GM12878 (cell line): Measurements from ENCODE around the gene PTPRN2. TPM values are rescaled to one million over a fixed set of nuclear protein-coding genes. Genes with fewer than 3 reads are reported as not detected.

Source experiments
- ATAC-seq: fragments of 200-7000 bp; cut with Tn5 transposase; 3 replicates; pipeline ENCODE4 v1.9.1; 2020; ENCODE audit warnings: mild to moderate bottlenecking, moderate library complexity
- BruUV-seq: library from RNA; stranded (reverse); fragments of 400-500 nt; replicated peaks from 2 replicates; lab custom pipeline; 2021; lab: Mats Ljungman, UMichigan
- CTCF ChIA-PET: fragments of 300-600 bp; sonication (Branson Sonifier 250); formaldehyde crosslinking; extraction: SDS; loops from one replicate; lab custom pipeline; 2021; ENCODE audit warnings: inconsistent platforms; lab: Yijun Ruan, JAX
- POLR2A ChIA-PET: fragments of 350-600 bp; formaldehyde crosslinking; extraction: SDS; loops from one replicate; lab custom pipeline; 2021; ENCODE audit warnings: inconsistent platforms; lab: Charles Lee
- RAD21 ChIA-PET: fragments of 300-600 bp; sonication (Branson Sonifier 250); formaldehyde crosslinking; loops from one replicate; lab custom pipeline; 2023; ENCODE audit warnings: antibody characterized with exemption; ENCODE audit not compliant: unreplicated experiment; lab: Charles Lee
- SMC1A ChIA-PET: fragments of 300-600 bp; sonication (Branson Sonifier 250); formaldehyde crosslinking; loops from one replicate; lab custom pipeline; 2023; ENCODE audit not compliant: unreplicated experiment, uncharacterized antibody; lab: Charles Lee
- DNase-seq: peaks from one replicate; pipeline ENCODE4 v3.0.0-alpha.2; 2011; ENCODE audit warnings: low read depth, low spot score
- FAIRE-seq: peaks from 3 replicates; lab custom pipeline; 2011; peaks lifted over from hg19 to GRCh38; lab: Jason Lieb, UNC
- H2AFZ ChIP-seq: 2 replicates; pipeline ENCODE4 v1.6.0; 2011; ENCODE audit warnings: low read depth, low read length, control low read depth; ENCODE audit not compliant: control insufficient read depth
- H3K27ac ChIP-seq: 2 replicates; pipeline ENCODE4 v1.5.1; 2011; ENCODE audit warnings: control low read depth; ENCODE audit not compliant: control insufficient read depth, insufficient read depth
- H3K27me3 ChIP-seq, 2 experiments: replicated peaks in 1 of 2; 2 replicates each; pipeline versions ENCODE4 v1.6.0 to v1.6.1; 2011; ENCODE audit warnings: low read length in 1 of 2; ENCODE audit not compliant: control insufficient read depth in 2 of 2, insufficient read depth in 2 of 2
- H3K36me3 ChIP-seq, 2 experiments: 2 replicates each; pipeline ENCODE4 v1.5.1; 2011; ENCODE audit warnings: low read length in 1 of 2; ENCODE audit not compliant: control insufficient read depth in 2 of 2, insufficient read depth in 2 of 2
- H3K4me1 ChIP-seq: 2 replicates; pipeline ENCODE4 v1.6.1; 2011; ENCODE audit warnings: mild to moderate bottlenecking, low read length, moderate library complexity, mixed read lengths; ENCODE audit not compliant: control insufficient read depth, insufficient read depth
- H3K4me2 ChIP-seq: 2 replicates; pipeline ENCODE4 v1.6.0; 2011; ENCODE audit warnings: control low read depth; ENCODE audit not compliant: control insufficient read depth, insufficient read depth
- H3K4me3 ChIP-seq: fragments of 200-600 bp; sonication (generic); 2 replicates; pipeline ENCODE4 v1.5.1; 2016
- H3K79me2 ChIP-seq: 2 replicates; pipeline ENCODE4 v1.6.0; 2011; ENCODE audit warnings: low read length; ENCODE audit not compliant: control insufficient read depth, insufficient read depth
- H3K9ac ChIP-seq: 2 replicates; pipeline ENCODE4 v1.8.0; 2011; ENCODE audit warnings: low read length, control low read depth, mixed read lengths; ENCODE audit not compliant: control insufficient read depth, insufficient read depth
- H3K9me3 ChIP-seq: replicated peaks from 3 replicates; pipeline ENCODE4 v1.5.1; 2011; ENCODE audit warnings: mild to moderate bottlenecking, low read length; ENCODE audit not compliant: control insufficient read depth, insufficient read depth
- H4K20me1 ChIP-seq: 2 replicates; pipeline ENCODE4 v1.6.0; 2011; ENCODE audit not compliant: control insufficient read depth, insufficient read depth
- ASH2L ChIP-seq: fragments of 300-600, 200-600 bp; sonication (generic); IDR thresholded peaks from 2 replicates; pipeline ENCODE4 v1.6.1; 2017; ENCODE audit warnings: low read depth, mild to moderate bottlenecking, borderline replicate concordance
- ATF7 ChIP-seq: fragments of 450-650 bp; IDR thresholded peaks from 2 replicates; pipeline ENCODE4 v1.6.1; 2016; ENCODE audit warnings: low read depth, mild to moderate bottlenecking
- BHLHE40 ChIP-seq, 2 experiments: fragments of 450-650 bp in 1 of 2; IDR thresholded peaks; 2 replicates each; pipeline ENCODE4 v1.6.1; 2011 to 2017; ENCODE audit warnings: low read depth in 2 of 2, borderline replicate concordance in 1 of 2, improper control_type of control experiment in 1 of 2, low read length in 1 of 2, mild to moderate bottlenecking in 1 of 2
- JUNB ChIP-seq: IDR thresholded peaks from 2 replicates; pipeline ENCODE4 v1.6.1; 2016; ENCODE audit warnings: antibody characterized with exemption, mild to moderate bottlenecking
- KLF5 ChIP-seq: fragments of 450-650 bp; IDR thresholded peaks from 2 replicates; pipeline ENCODE4 v1.6.1; 2014; ENCODE audit warnings: mild to moderate bottlenecking; ENCODE audit not compliant: partially characterized antibody
- MEF2A ChIP-seq: IDR thresholded peaks from 2 replicates; pipeline ENCODE4 v1.6.1; 2011; ENCODE audit warnings: low read depth, mild to moderate bottlenecking, low read length, moderate library complexity; ENCODE audit not compliant: insufficient read depth
- NFIC ChIP-seq: IDR thresholded peaks from 2 replicates; pipeline ENCODE4 v1.6.1; 2012; ENCODE audit warnings: low read depth, mild to moderate bottlenecking, inconsistent platforms, low read length, moderate library complexity
- NFYA ChIP-seq: IDR thresholded peaks from 2 replicates; pipeline ENCODE4 v1.6.1; 2011; ENCODE audit warnings: low read depth, mild to moderate bottlenecking, low read length, improper control_type of control experiment, borderline replicate concordance
- NRF1 ChIP-seq: conservative IDR thresholded peaks from 2 replicates; pipeline ENCODE4 v1.6.1; 2011; ENCODE audit warnings: mild to moderate bottlenecking, low read depth, low read length, improper control_type of control experiment
- PML ChIP-seq: IDR thresholded peaks from 2 replicates; pipeline ENCODE4 v1.6.1; 2012; ENCODE audit warnings: low read length, inconsistent platforms
- RAD21 ChIP-seq: IDR thresholded peaks from 2 replicates; pipeline ENCODE4 v1.6.1; 2011; ENCODE audit warnings: mild to moderate bottlenecking, low read depth, low read length, moderate library complexity; ENCODE audit not compliant: insufficient read depth
- RB1 ChIP-seq: fragments of 450-650 bp; formaldehyde crosslinking; IDR thresholded peaks from 2 replicates; pipeline ENCODE4 v1.6.1; 2017; ENCODE audit warnings: mild to moderate bottlenecking, borderline replicate concordance
- STAT3 ChIP-seq: IDR thresholded peaks from 2 replicates; pipeline ENCODE4 v1.6.1; 2011; ENCODE audit warnings: low read depth, low read length, improper control_type of control experiment
- TARDBP ChIP-seq: IDR thresholded peaks from 2 replicates; pipeline ENCODE4 v1.6.1; 2016; ENCODE audit warnings: borderline replicate concordance
- USF1 ChIP-seq: IDR thresholded peaks from 2 replicates; pipeline ENCODE4 v1.6.1; 2011; ENCODE audit warnings: borderline replicate concordance, low read depth, mild to moderate bottlenecking, moderate library complexity, mixed read lengths, low read length; ENCODE audit not compliant: insufficient read depth; ENCODE audit errors: extremely low read length
- YY1 ChIP-seq: IDR thresholded peaks from 2 replicates; pipeline ENCODE4 v1.6.1; 2011; ENCODE audit warnings: low read depth, mild to moderate bottlenecking, low read length
- ZSCAN29 ChIP-seq: fragments of 450-650 bp; IDR thresholded peaks from 2 replicates; pipeline ENCODE4 v1.6.1; 2017; ENCODE audit warnings: mild to moderate bottlenecking, moderate library complexity
- WGBS: methylation state at CpG from one replicate; pipeline ENCODE4 v1.1.6; 2016; ENCODE audit warnings: low lambda C conversion rate; ENCODE audit not compliant: insufficient replicate concordance, insufficient coverage; ENCODE audit errors: missing lambda C conversion rate; 5-methylcytosine and 5-hydroxymethylcytosine counted together
- in situ Hi-C: fragments of 300-500 bp; cut with MboI; formaldehyde crosslinking; loops from 9 replicates; pipeline ENCODE4 v1.14.3; 2018; ENCODE audit warnings: mixed read lengths
- intact Hi-C: fragments of 100-400 bp; cut with micrococcal nuclease; formaldehyde crosslinking; loops from one replicate; pipeline ENCODE4 v1.14.2; 2022; ENCODE audit not compliant: unreplicated experiment
- polyA plus RNA-seq, 11 experiments: library from polyadenylated mRNA; depleted of rRNA in 4 of 11; unstranded in 6 of 11; stranded (reverse) in 5 of 11; fragments of >200 nt; fragmentation: Nextera tagmentation in 4 of 11; fragmentation: Illumina TruSeq in 1 of 11; extraction: Ambion mirVana in 4 of 11; extraction: Trizol in 1 of 11; gene quantifications; 1 replicate in 1 of 11; 2 replicates in 10 of 11; pipeline versions ENCODE4 v1.2.1 to v1.2.3, GENCODE V29; 2011 to 2016; ENCODE audit warnings: inconsistent platforms in 2 of 11, missing spikeins in 2 of 11, low read depth in 1 of 11
- total RNA-seq, 4 experiments: library from RNA; depleted of rRNA in 3 of 4; stranded (reverse); fragments of >200 nt in 3 of 4; fragmentation: Illumina TruSeq in 1 of 4; extraction: Trizol in 1 of 4; gene quantifications; 2 replicates each; pipeline versions ENCODE4 v1.2.1 to v1.2.3, GENCODE V29; 2013 to 2021
- TF ChIP-seq, protein P1 (sequence below): fragments of 450-650 bp; formaldehyde crosslinking; IDR thresholded peaks from 2 replicates; pipeline ENCODE4 v1.4.0; 2020; ENCODE audit warnings: mild to moderate bottlenecking, moderate library complexity

PTPRN2 gene
- total and polyA plus RNA-seq, 10 of the 15 experiments (the other 5 are each of a cell fraction or from before 2014, with no cell fraction given): 5.4 TPM; not detected in 9

GRCh38 chr7:157762824-157763223, 824.8 kb downstream of the PTPRN2 start (continued):
- TF ChIP-seq USF1 (no peak), RB1 (no peak), PML (no peak), NRF1 (no peak), NFYA (no peak), ASH2L (no peak)
- TF ChIP-seq, protein P1, sequence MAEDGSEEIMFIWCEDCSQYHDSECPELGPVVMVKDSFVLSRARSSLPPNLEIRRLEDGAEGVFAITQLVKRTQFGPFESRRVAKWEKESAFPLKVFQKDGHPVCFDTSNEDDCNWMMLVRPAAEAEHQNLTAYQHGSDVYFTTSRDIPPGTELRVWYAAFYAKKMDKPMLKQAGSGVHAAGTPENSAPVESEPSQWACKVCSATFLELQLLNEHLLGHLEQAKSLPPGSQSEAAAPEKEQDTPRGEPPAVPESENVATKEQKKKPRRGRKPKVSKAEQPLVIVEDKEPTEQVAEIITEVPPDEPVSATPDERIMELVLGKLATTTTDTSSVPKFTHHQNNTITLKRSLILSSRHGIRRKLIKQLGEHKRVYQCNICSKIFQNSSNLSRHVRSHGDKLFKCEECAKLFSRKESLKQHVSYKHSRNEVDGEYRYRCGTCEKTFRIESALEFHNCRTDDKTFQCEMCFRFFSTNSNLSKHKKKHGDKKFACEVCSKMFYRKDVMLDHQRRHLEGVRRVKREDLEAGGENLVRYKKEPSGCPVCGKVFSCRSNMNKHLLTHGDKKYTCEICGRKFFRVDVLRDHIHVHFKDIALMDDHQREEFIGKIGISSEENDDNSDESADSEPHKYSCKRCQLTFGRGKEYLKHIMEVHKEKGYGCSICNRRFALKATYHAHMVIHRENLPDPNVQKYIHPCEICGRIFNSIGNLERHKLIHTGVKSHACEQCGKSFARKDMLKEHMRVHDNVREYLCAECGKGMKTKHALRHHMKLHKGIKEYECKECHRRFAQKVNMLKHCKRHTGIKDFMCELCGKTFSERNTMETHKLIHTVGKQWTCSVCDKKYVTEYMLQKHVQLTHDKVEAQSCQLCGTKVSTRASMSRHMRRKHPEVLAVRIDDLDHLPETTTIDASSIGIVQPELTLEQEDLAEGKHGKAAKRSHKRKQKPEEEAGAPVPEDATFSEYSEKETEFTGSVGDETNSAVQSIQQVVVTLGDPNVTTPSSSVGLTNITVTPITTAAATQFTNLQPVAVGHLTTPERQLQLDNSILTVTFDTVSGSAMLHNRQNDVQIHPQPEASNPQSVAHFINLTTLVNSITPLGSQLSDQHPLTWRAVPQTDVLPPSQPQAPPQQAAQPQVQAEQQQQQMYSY (CRISPR knock-in tag): no peak

GRCh38 chr7:157760004-157760730, 827.5 kb downstream of the PTPRN2 start:
- intact Hi-C loops (no loop called here), in situ Hi-C loops (no loop called here)
- Histone ChIP-seq H3K4me3 (no peak overlapping the region), H3K27ac (no peak overlapping the region), H3K36me3 (no peaks in the 10 kb centered on the region), H4K20me1 (no peaks in the 10 kb centered on the region), H3K4me1 (no peaks in the 10 kb centered on the region), H3K79me2 (no peaks in the 10 kb centered on the region), H2AFZ (no peak overlapping the region), H3K4me2 (no peak overlapping the region), H3K27me3 (no peaks in the 10 kb centered on the region), H3K9me3 (peaks cover 4% of the 10 kb centered on the region; the same call in 1 of the 3 replicates), H3K9ac (no peak overlapping the region)
- RAD21 ChIA-PET: no interaction called here
- ATAC-seq (no peak), DNase-seq (no peak), FAIRE-seq (no peak)
- BruUV-seq: no TSS peak
- POLR2A ChIA-PET: no interaction called here
- WGBS: 18% methylated on average over 16 of the region's 17 CpGs
- CTCF ChIA-PET: no interaction called here
- SMC1A ChIA-PET: no interaction called here
- TF ChIP-seq NFIC: no peak
- no peak for TF ChIP-seq TARDBP
- TF ChIP-seq RAD21: no peak
- no peak for TF ChIP-seq BHLHE40 (IDR thresholded peaks at IDR 0.05; ENCODE audit: borderline replicate concordance in 1 of 2, low read depth in 2 of 2, low read length in 1 of 2)
- TF ChIP-seq YY1: no peak
- TF ChIP-seq STAT3: no peak
- TF ChIP-seq KLF5: no peak
- TF ChIP-seq ATF7: no peak
- no peak for TF ChIP-seq JUNB
- no peak for TF ChIP-seq MEF2A
- no peak for TF ChIP-seq ZSCAN29
